Activated naive CD8-positive, alpha-beta T cell treated with anti-CD3 and anti-CD28 coated beads, Interleukin-2, amount 50 U/mL, for 24 hours (primary cell): ENCODE results near the gene ZNF460.
"Not testable (repeated sequence)": the region's sequence is repeated elsewhere in the genome, so short reads cannot be mapped to it uniquely, and the experiment has no call there.

Source experiments
- ATAC-seq: fragments of 150-1000 bp; cut with Tn5 transposase; one replicate; pipeline ENCODE4 v1.10.0; 2021
- DNase-seq: peaks from one replicate; pipeline ENCODE4 v3.0.0; 2021
- H3K27ac Mint-ChIP-seq: one replicate; pipeline ENCODE4 v1.8.0; 2021; ENCODE audit warnings: mild to moderate bottlenecking, mixed read lengths
- H3K27me3 Mint-ChIP-seq: one replicate; pipeline ENCODE4 v1.8.0; 2021; ENCODE audit warnings: mixed read lengths
- H3K36me3 Mint-ChIP-seq: one replicate; pipeline ENCODE4 v1.8.0; 2021; ENCODE audit warnings: low read depth, mixed read lengths
- H3K4me1 Mint-ChIP-seq: one replicate; pipeline ENCODE4 v1.8.0; 2021; ENCODE audit warnings: mixed read lengths
- H3K4me3 Mint-ChIP-seq: one replicate; pipeline ENCODE4 v1.8.0; 2021; ENCODE audit warnings: mild to moderate bottlenecking, moderate library complexity, mixed read lengths
- H3K9me3 Mint-ChIP-seq: one replicate; pipeline ENCODE4 v1.8.0; 2021; ENCODE audit warnings: mixed read lengths

ZNF460 gene

GRCh38 chr19:57280165-57280961 is at the start of gene ZNF460:
Gene ZNF460, plus strand, starts transcription at chr19:57280485. Its CDS starts 322 bp downstream, at chr19:57280807.
- peak; percentile 83 for ATAC-seq
- Mint-ChIP-seq H3K36me3 (peaks cover 52% of the 10 kb centered on the region), H3K9me3 (no peaks in the 10 kb centered on the region), H3K27me3 (no peaks in the 10 kb centered on the region), H3K4me1 (peaks cover 39% of the 10 kb centered on the region), H3K27ac (no peak within 1 kb of the TSS), H3K4me3 (no peak within 1 kb of the TSS)
- DNase-seq, result peak; percentile 97

DNA sequence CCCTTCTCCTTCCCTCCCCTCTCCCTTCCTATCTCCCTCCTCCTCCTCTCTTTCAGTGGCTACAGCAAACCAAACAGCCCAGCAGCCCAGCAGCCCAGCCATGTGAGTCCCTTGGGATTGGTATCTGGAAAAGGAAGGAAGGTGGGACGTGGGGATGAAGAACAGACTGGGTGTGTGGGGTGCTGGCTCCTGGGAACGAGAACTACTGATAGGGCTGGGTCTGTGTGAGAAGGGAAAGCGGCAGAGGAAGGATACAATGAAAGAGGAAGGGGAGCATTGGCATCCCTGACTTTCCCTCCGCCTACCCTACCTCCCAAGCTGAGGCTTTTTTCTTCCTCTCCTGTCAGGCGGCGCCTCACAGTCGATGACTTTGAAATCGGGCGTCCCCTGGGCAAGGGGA is 48.6 kb upstream of the ZNF460 start:
- no peaks in the 10 kb centered on the region for H3K27me3 Mint-ChIP-seq
- no peak overlapping the region for H3K27ac Mint-ChIP-seq
- no peaks in the 10 kb centered on the region for H3K4me1 Mint-ChIP-seq
- peaks cover 3% of the 10 kb centered on the region for H3K36me3 Mint-ChIP-seq
- H3K4me3 Mint-ChIP-seq, result no peak overlapping the region
- DNase-seq, result no peak
- peaks cover 4% of the 10 kb centered on the region for H3K9me3 Mint-ChIP-seq
- no peak for ATAC-seq

GRCh38 chr19:57233207-57233606 is 47.1 kb upstream of the ZNF460 start:
- Mint-ChIP-seq H3K4me3 (no peak overlapping the region), H3K27me3 (no peaks in the 10 kb centered on the region), H3K4me1 (no peaks in the 10 kb centered on the region), H3K9me3 (no peaks in the 10 kb centered on the region), H3K27ac (no peak overlapping the region), H3K36me3 (peaks cover 2% of the 10 kb centered on the region)
- no peak for DNase-seq
- ATAC-seq, result no peak

- Mint-ChIP-seq H3K9me3 (peaks cover 4% of the 10 kb centered on the region), H3K4me1 (peaks cover 33% of the 10 kb centered on the region), H3K36me3 (peaks cover 17% of the 10 kb centered on the region), H3K4me3 (peak overlapping the region; percentile 93), H3K27ac (peak overlapping the region; percentile 91), H3K27me3 (no peaks in the 10 kb centered on the region)
- no peak for DNase-seq
- no peak for ATAC-seq
Measured at GRCh38 chr19:57239982-57240310, 40.3 kb upstream of the ZNF460 start.

DNA sequence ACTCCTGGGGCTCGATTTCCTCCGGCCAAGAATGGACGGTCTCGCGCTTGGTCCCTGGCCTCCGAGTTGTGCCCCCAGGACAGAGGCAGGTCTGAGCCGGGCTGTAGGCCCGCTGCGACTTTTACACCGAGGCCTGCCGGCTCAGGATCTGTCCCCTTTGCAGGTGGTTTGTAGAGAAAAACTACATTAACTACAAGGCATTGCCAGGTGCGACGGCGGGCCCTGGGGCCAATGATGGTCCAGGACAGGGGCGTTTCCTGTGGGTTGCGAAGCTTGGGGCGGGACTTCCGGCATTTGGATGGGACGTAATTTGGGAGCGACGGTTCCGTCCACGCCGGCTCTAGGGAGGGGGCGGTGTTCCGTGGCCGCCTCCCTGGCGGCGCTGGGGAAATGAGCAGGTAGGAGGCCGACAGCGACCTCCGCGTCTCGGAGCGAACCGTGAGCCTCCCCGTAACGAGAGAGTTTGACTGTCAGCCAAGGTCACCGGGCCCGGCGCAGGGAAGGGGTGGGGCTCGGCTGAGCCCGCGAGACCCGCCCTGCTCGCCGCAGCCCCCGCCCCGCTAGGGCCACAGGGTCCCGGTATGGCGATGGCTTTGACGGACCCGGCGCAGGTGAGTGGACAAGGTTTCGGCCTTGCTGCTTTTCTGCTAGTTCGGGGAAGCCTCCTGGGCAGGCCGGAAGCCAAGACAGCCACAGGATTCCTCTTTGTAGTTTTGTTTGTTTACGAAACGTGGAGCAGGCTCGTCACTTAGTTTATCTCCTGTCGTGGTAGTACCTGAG is 39.8 kb upstream of the ZNF460 start, which contains the start of gene ZNF805:
Gene ZNF805 (plus strand): TSS at position 322 of the 780 bp plus-strand sequence. CDS start 260 bp downstream, at position 582.
- Mint-ChIP-seq H3K36me3 (peaks cover 21% of the 10 kb centered on the region), H3K4me3 (peak within 1 kb of the TSS; percentile 93), H3K9me3 (peaks cover 4% of the 10 kb centered on the region), H3K4me1 (peaks cover 33% of the 10 kb centered on the region), H3K27me3 (no peaks in the 10 kb centered on the region), H3K27ac (peak within 1 kb of the TSS; percentile 91)
- DNase-seq (peak; percentile 95), ATAC-seq (peak; percentile 97)

DNA sequence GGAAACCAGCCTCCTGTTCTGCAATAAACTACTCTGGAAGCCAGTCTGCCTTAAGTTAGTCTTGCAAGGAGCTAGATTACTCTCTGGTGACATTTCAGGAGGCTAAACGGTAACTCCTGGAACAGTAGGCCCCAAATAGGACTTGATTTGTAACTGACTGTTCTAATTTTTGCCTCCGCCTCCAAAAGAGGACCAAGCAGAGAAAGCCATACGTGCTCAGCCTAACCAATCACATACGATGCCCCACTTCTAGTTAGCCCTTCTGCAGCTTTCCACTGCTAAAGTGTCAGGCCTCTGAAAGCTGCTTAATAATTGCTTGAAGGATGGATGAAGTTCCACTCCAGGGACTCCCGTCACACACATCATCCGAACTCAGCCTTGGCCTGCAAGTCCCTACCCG is 39.1 kb upstream of the ZNF460 start:
- Mint-ChIP-seq H3K4me1 (peaks cover 33% of the 10 kb centered on the region), H3K27me3 (no peaks in the 10 kb centered on the region), H3K36me3 (peaks cover 26% of the 10 kb centered on the region), H3K4me3 (peak overlapping the region; percentile 93), H3K27ac (peak overlapping the region; percentile 91), H3K9me3 (peaks cover 4% of the 10 kb centered on the region)
- DNase-seq (peak; percentile 3), ATAC-seq (no peak)

- peaks cover 33% of the 10 kb centered on the region for H3K4me1 Mint-ChIP-seq
- no peaks in the 10 kb centered on the region for H3K27me3 Mint-ChIP-seq
- peaks cover 38% of the 10 kb centered on the region for H3K36me3 Mint-ChIP-seq
- peaks cover 4% of the 10 kb centered on the region for H3K9me3 Mint-ChIP-seq
- no peak overlapping the region for H3K27ac Mint-ChIP-seq
- ATAC-seq (no peak), DNase-seq (no peak)
- no peak overlapping the region for H3K4me3 Mint-ChIP-seq
Measured at GRCh38 chr19:57242821-57243220, 37.5 kb upstream of the ZNF460 start.

- Mint-ChIP-seq H3K27ac (no peak overlapping the region), H3K4me1 (peaks cover 33% of the 10 kb centered on the region), H3K4me3 (no peak overlapping the region), H3K9me3 (no peaks in the 10 kb centered on the region), H3K36me3 (peaks cover 53% of the 10 kb centered on the region), H3K27me3 (no peaks in the 10 kb centered on the region)
- no peak for DNase-seq
- ATAC-seq, result no peak
Measured at GRCh38 chr19:57244513-57244912, 35.8 kb upstream of the ZNF460 start.

DNA sequence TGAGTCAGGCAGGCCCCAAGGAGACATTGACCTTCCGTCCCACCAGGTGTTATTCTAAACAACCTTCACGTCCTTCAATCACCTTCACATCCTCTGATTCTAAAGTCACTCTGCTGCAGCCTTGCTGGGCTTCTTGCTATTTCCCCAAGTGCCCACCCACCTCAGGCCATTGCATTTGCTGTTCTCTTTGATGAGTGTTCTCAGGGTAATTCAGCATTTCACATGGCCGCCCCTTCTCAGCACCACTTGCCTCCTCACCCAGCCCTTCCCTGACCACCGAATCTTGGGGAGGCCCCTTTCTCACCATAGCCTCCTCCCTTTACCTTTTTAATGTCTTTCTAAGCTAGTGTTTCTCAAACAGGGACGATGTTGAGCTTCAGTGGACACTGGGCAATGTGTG is 35.2 kb upstream of the ZNF460 start:
- ATAC-seq, result no peak
- Mint-ChIP-seq H3K27ac (no peak overlapping the region), H3K27me3 (no peaks in the 10 kb centered on the region), H3K4me1 (peaks cover 30% of the 10 kb centered on the region), H3K9me3 (no peaks in the 10 kb centered on the region), H3K4me3 (no peak overlapping the region), H3K36me3 (peaks cover 54% of the 10 kb centered on the region)
- DNase-seq, result no peak

GRCh38 chr19:57245959-57246358 is 34.3 kb upstream of the ZNF460 start:
- DNase-seq, result no peak
- Mint-ChIP-seq H3K4me1 (peaks cover 25% of the 10 kb centered on the region), H3K9me3 (peaks cover 6% of the 10 kb centered on the region), H3K4me3 (no peak overlapping the region), H3K27ac (no peak overlapping the region), H3K36me3 (peaks cover 61% of the 10 kb centered on the region), H3K27me3 (no peaks in the 10 kb centered on the region)
- ATAC-seq, result no peak

DNA sequence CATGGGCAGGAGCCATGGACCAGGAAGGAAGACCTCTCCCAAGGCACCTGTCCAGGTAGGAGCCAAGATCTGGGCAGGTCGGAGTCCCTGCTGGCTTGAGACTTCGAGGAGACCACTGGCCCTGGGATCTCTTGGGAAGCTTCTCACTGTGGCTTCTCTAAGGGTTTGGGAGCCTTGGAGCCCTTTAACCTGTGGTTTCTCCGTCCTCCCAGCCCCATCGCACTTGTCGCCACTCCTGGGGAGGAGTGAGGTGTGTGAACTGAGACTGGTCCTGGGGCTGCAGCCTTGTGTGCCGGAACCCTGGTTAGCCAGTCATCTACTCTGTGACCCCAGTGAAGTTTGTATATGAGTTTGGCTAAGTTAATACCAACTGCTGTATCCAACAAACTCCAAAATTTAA is 31.6 kb upstream of the ZNF460 start:
- Mint-ChIP-seq H3K4me3 (no peak overlapping the region), H3K4me1 (peaks cover 4% of the 10 kb centered on the region), H3K9me3 (peaks cover 20% of the 10 kb centered on the region), H3K27ac (no peak overlapping the region), H3K36me3 (peaks cover 85% of the 10 kb centered on the region), H3K27me3 (no peaks in the 10 kb centered on the region)
- DNase-seq, result no peak
- ATAC-seq, result no peak

DNA sequence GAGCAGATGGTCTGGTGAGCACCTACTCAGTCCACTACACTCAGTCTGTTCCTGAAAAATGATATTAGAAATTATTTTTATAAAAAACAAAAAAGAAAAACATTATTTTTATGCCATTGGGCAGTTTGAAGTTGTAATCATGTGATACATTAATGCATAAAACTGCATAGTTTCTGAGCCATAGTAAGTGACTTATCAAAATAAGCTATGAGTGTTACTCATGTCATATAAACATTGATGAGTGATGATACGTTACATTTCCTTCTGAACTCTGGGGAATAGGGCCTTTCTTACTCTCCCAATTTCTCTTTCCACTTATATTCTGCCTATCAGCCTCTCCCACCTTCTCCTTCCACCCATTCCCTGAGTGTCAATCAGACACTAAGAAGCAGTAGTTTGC is 31.0 kb upstream of the ZNF460 start:
- Mint-ChIP-seq H3K27ac (no peak overlapping the region), H3K36me3 (peaks cover 88% of the 10 kb centered on the region), H3K4me3 (no peak overlapping the region), H3K27me3 (no peaks in the 10 kb centered on the region), H3K9me3 (peaks cover 25% of the 10 kb centered on the region), H3K4me1 (peaks cover 2% of the 10 kb centered on the region)
- DNase-seq (no peak), ATAC-seq (no peak)

DNA sequence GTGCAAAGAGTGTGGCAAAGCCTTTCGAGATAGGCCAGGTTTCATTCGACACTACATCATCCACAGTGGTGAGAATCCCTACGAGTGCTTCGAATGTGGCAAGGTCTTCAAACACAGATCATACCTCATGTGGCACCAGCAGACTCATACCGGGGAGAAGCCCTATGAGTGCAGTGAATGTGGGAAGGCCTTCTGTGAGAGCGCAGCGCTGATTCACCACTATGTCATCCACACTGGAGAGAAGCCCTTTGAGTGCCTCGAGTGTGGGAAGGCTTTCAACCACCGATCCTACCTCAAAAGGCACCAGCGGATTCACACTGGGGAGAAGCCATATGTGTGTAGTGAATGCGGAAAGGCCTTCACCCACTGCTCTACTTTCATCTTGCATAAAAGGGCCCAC is 26.5 kb upstream of the ZNF460 start:
- not testable (repeated sequence) for DNase-seq, H3K27ac Mint-ChIP-seq, H3K4me1 Mint-ChIP-seq, H3K27me3 Mint-ChIP-seq, H3K4me3 Mint-ChIP-seq
- peaks cover 44% of the 10 kb centered on the region for H3K9me3 Mint-ChIP-seq
- H3K36me3 Mint-ChIP-seq, result peaks cover 82% of the 10 kb centered on the region
- peak; percentile 92 for ATAC-seq

DNA sequence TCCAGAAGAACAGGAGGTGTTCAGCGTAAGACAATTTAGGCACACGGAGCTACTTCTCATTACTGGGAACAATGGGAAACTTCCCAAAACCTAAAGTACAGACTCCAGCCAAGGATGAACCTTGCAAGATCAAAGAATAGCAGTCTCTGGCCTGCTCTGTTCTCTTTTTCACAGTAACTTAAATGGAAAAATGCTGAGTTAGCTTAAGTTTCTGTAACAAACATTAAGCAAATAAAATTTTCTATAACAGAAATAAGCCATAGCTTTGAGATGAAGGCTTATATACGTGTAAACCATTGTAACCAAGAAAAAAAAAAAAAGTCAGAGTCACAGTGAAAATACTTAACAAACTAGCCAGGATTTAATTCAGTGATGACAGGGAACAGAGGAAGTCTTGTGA is 18.2 kb upstream of the ZNF460 start:
- H3K4me1 Mint-ChIP-seq, result no peaks in the 10 kb centered on the region
- DNase-seq (no peak), ATAC-seq (no peak)
- H3K27ac Mint-ChIP-seq, result no peak overlapping the region
- peaks cover 58% of the 10 kb centered on the region for H3K9me3 Mint-ChIP-seq
- H3K27me3 Mint-ChIP-seq, result no peaks in the 10 kb centered on the region
- H3K4me3 Mint-ChIP-seq, result no peak overlapping the region
- H3K36me3 Mint-ChIP-seq, result peaks cover 72% of the 10 kb centered on the region

DNA sequence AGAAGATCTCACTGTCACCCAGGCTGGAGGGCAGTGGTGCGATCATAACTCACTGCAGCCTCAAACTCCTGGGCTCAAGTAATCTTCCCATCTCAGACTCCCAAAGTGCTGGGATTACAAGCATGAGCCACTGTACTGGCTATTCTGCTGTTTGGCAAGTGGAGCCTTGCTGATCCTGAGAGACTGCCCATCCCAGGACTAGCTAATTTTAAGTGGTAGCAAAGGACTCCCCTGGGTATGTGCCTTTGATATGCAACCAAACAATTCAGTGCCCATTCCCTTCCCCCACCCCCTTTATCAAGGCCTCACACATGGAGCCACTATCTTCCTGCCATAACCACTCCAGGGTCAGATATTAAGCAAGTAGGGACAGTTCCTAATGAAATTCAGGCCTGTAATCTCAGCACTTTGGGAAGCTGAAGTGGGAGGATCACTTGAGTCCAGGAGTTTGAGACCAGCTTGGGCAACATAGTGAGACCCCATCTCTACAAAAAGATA is 17.0 kb upstream of the ZNF460 start:
- Mint-ChIP-seq H3K4me1 (no peaks in the 10 kb centered on the region), H3K9me3 (peaks cover 53% of the 10 kb centered on the region), H3K27ac (no peak overlapping the region), H3K4me3 (no peak overlapping the region), H3K36me3 (peaks cover 75% of the 10 kb centered on the region), H3K27me3 (no peaks in the 10 kb centered on the region)
- DNase-seq (no peak), ATAC-seq (no peak)
